Body of pancreas (tissue), 4 donors: ENCODE data around the gene FREM3.

Experiments used
- CTCF ChIP-seq, 7 experiments: fragments of 450-650 bp in 4 of 7; fragments of 200-600 bp in 3 of 7; sonication (generic) in 3 of 7; IDR thresholded peaks; one replicate each; pipeline ENCODE4 v1.5.1; 2016 to 2019; ENCODE audit warnings: antibody characterized with exemption in 7 of 7
- POLR2A ChIP-seq, 3 donors: fragments of 450-650 bp; IDR thresholded peaks; one replicate each; pipeline ENCODE4 v1.6.1; 2016; ENCODE audit warnings: antibody characterized with exemption in 3 of 3, mild to moderate bottlenecking in 2 of 3

- TF ChIP-seq POLR2A (IDR thresholded peaks at IDR 0.05) (no peak), CTCF (IDR thresholded peaks at IDR 0.05) (no peak)
Measured at GRCh38 chr4:143606480-143606879, 94.0 kb downstream of the FREM3 start.
